Measurements from ENCODE around the gene DENND5A. TPM values are rescaled to one million over a fixed set of nuclear protein-coding genes. Genes with fewer than 3 reads are reported as not detected.

DENND5A gene
- total and polyA plus RNA-seq, 10 of the 15 experiments (the other 5 are each of a cell fraction or from before 2014, with no cell fraction given) = 15.6 to 157 (median 85.1) TPM

DNA sequence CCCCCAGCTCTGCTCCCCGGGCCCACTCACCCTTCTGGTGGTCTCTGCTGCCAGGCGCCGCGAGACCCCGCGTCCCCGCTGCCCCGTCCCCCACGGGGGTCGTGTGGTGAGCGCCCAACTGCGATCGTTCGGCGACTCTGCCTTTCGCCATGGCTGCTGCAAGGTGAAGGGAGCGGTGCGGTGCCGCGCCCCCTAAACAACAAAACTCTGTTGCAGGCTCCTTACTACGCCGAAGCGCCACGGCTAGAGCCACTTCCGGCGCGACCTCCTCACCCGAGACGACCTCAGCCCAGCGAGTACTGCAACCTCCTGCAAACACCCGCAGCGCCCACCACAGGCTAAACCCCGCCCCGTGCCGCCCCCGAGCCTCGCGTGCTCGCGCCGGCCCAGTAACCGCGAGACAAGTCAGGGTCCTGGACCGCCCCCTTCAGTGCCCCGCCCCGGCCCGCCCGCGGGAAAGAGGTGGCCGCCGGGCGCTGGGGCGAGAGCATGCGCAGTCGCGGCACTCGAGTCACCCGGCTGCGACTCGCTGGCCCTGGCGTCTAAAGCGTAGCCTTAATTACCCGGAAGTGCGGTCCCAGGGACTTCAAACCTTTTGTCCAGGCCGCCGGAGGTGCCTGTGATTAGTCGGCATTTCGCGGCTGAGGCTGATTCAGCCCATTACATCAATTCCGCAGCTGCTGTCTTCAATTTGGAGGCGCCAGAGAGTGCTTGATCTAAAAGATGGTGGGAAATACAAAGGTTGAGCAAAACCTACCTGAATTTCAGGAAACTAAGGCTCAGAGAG, 49.3 kb upstream of the DENND5A start, which contains the start of gene TMEM41B (continued):
- TF ChIP-seq RAD51 (IDR thresholded peaks at IDR 0.05) = no peak
- TF ChIP-seq, protein P1, sequence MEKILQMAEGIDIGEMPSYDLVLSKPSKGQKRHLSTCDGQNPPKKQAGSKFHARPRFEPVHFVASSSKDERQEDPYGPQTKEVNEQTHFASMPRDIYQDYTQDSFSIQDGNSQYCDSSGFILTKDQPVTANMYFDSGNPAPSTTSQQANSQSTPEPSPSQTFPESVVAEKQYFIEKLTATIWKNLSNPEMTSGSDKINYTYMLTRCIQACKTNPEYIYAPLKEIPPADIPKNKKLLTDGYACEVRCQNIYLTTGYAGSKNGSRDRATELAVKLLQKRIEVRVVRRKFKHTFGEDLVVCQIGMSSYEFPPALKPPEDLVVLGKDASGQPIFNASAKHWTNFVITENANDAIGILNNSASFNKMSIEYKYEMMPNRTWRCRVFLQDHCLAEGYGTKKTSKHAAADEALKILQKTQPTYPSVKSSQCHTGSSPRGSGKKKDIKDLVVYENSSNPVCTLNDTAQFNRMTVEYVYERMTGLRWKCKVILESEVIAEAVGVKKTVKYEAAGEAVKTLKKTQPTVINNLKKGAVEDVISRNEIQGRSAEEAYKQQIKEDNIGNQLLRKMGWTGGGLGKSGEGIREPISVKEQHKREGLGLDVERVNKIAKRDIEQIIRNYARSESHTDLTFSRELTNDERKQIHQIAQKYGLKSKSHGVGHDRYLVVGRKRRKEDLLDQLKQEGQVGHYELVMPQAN (conservative IDR thresholded peaks at IDR 0.05) = peak; percentile 80
- no peak for TF ChIP-seq NFXL1 (IDR thresholded peaks at IDR 0.05; ENCODE audit: borderline replicate concordance)
- peak; percentile 74; the same call in 1 of the 2 replicates for TF ChIP-seq MXI1 (IDR thresholded peaks at IDR 0.05; ENCODE audit: low read depth, low read length)
- TF ChIP-seq BHLHE40 (IDR thresholded peaks at IDR 0.05; ENCODE audit: borderline replicate concordance in 1 of 2, low read depth in 2 of 2, low read length in 1 of 2) = peak; percentile 93 to 97
- TF ChIP-seq NFIC (IDR thresholded peaks at IDR 0.05; ENCODE audit: low read depth, low read length) = no peak
- TF ChIP-seq RFX5 (IDR thresholded peaks at IDR 0.05; ENCODE audit: low read depth, low read length) = no peak
- TF ChIP-seq IKZF1 (conservative IDR thresholded peaks at IDR 0.05) = peak; percentile 62
- 0 out of 2 replicates have a peak, but pooled peaks have one; percentile 5 for TF ChIP-seq JUND (IDR thresholded peaks at IDR 0.05; ENCODE audit: low read depth, low read length)
- no peak for TF ChIP-seq IRF4 (IDR thresholded peaks at IDR 0.05; ENCODE audit: low read depth, low read length)
- no peak for TF ChIP-seq NR2C2 (IDR thresholded peaks at IDR 0.05; ENCODE audit: borderline replicate concordance, control insufficient read depth, insufficient read length, low read depth)
- TF ChIP-seq, protein P2, sequence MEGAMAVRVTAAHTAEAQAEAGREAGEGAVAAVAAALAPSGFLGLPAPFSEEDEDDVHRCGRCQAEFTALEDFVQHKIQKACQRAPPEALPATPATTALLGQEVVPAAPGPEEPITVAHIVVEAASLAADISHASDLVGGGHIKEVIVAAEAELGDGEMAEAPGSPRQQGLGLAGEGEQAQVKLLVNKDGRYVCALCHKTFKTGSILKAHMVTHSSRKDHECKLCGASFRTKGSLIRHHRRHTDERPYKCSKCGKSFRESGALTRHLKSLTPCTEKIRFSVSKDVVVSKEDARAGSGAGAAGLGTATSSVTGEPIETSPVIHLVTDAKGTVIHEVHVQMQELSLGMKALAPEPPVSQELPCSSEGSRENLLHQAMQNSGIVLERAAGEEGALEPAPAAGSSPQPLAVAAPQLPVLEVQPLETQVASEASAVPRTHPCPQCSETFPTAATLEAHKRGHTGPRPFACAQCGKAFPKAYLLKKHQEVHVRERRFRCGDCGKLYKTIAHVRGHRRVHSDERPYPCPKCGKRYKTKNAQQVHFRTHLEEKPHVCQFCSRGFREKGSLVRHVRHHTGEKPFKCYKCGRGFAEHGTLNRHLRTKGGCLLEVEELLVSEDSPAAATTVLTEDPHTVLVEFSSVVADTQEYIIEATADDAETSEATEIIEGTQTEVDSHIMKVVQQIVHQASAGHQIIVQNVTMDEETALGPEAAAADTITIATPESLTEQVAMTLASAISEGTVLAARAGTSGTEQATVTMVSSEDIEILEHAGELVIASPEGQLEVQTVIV (IDR thresholded peaks at IDR 0.05; ENCODE audit: borderline replicate concordance, partially characterized antibody) = peak; percentile 72
- peak; percentile 71 for TF ChIP-seq NRF1 (conservative IDR thresholded peaks at IDR 0.05; ENCODE audit: low read depth, low read length)
- no peak for TF ChIP-seq CEBPB (IDR thresholded peaks at IDR 0.05; ENCODE audit: borderline replicate concordance in 1 of 2, low read depth in 2 of 2, low read length in 2 of 2)
- no peak for TF ChIP-seq SREBF2 (IDR thresholded peaks at IDR 0.05; ENCODE audit: low read length)
- peak; percentile 74; the same call in 1 of the 2 replicates for TF ChIP-seq YY1 (IDR thresholded peaks at IDR 0.05; ENCODE audit: low read depth, low read length)
- TF ChIP-seq, protein P3, sequence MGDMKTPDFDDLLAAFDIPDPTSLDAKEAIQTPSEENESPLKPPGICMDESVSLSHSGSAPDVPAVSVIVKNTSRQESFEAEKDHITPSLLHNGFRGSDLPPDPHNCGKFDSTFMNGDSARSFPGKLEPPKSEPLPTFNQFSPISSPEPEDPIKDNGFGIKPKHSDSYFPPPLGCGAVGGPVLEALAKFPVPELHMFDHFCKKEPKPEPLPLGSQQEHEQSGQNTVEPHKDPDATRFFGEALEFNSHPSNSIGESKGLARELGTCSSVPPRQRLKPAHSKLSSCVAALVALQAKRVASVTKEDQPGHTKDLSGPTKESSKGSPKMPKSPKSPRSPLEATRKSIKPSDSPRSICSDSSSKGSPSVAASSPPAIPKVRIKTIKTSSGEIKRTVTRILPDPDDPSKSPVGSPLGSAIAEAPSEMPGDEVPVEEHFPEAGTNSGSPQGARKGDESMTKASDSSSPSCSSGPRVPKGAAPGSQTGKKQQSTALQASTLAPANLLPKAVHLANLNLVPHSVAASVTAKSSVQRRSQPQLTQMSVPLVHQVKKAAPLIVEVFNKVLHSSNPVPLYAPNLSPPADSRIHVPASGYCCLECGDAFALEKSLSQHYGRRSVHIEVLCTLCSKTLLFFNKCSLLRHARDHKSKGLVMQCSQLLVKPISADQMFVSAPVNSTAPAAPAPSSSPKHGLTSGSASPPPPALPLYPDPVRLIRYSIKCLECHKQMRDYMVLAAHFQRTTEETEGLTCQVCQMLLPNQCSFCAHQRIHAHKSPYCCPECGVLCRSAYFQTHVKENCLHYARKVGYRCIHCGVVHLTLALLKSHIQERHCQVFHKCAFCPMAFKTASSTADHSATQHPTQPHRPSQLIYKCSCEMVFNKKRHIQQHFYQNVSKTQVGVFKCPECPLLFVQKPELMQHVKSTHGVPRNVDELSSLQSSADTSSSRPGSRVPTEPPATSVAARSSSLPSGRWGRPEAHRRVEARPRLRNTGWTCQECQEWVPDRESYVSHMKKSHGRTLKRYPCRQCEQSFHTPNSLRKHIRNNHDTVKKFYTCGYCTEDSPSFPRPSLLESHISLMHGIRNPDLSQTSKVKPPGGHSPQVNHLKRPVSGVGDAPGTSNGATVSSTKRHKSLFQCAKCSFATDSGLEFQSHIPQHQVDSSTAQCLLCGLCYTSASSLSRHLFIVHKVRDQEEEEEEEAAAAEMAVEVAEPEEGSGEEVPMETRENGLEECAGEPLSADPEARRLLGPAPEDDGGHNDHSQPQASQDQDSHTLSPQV (IDR thresholded peaks at IDR 0.05) = no peak
- TF ChIP-seq TCF12 (IDR thresholded peaks at IDR 0.05; ENCODE audit: low read depth, low read length) = peak; percentile 71; the same call in 1 of the 2 replicates
- peak; percentile 95 for TF ChIP-seq PML (IDR thresholded peaks at IDR 0.05; ENCODE audit: low read length)
- peak; percentile 99 for TF ChIP-seq NR2F1 (conservative IDR thresholded peaks at IDR 0.05)
